Renal cortex interstitium (tissue), 11 donors: ENCODE results near the gene GNB2. TPM values are rescaled to one million over a fixed set of nuclear protein-coding genes. Genes with fewer than 3 reads are reported as not detected.
A peak's percentile ranks its signal among the peaks of the same experiment; 100 is the strongest.
"Not testable (repeated sequence)": the region's sequence is repeated elsewhere in the genome, so short reads cannot be mapped to it uniquely, and the experiment has no call there.

Experiments
- DNase-seq, 11 donors: peaks; one replicate each; pipeline ENCODE4 v3.0.0-alpha.2; 2013; ENCODE audit warnings: low read depth in 9 of 11, low spot score in 4 of 11; ENCODE audit errors: extremely low read depth in 1 of 11
- polyA plus RNA-seq, 3 donors: library from polyadenylated mRNA; unstranded; fragments of 120-200 nt; gene quantifications; one replicate each; pipeline ENCODE4 v1.2.1, GENCODE V29; 2013; ENCODE audit not compliant: insufficient read length in 3 of 3

The GNB2 gene
- polyA plus RNA-seq, 3 donors: 173 to 224 (median 197) TPM

- DNase-seq: no peak
Observed at GRCh38 chr7:100649826-100650565, 23.5 kb upstream of the GNB2 start.

- DNase-seq: no peak
Observed at GRCh38 chr7:100654908-100655831, 18.4 kb upstream of the GNB2 start.

GRCh38 chr7:100655908-100656674 lies 17.4 kb upstream of the GNB2 start, which contains the start of gene ACTL6B:
Gene ACTL6B (minus strand): TSS chr7:100656448. CDS start chr7:100656354, 94 bp downstream.
- DNase-seq: peak in 5 of 11 donors; percentile 28 to 52 (median 34)

GRCh38 chr7:100662194-100662776 lies 11.3 kb upstream of the GNB2 start:
- not testable (repeated sequence) for DNase-seq

GRCh38 chr7:100665168-100665726 lies 8.3 kb upstream of the GNB2 start:
- no peak for DNase-seq

GRCh38 chr7:100667331-100668068 lies 6.0 kb upstream of the GNB2 start:
- no peak for DNase-seq

- no peak for DNase-seq
Observed at GRCh38 chr7:100668069-100668449, 5.5 kb upstream of the GNB2 start.

- DNase-seq: not testable (repeated sequence)
Observed at GRCh38 chr7:100669106-100669505, 4.4 kb upstream of the GNB2 start.

- DNase-seq: no peak
Observed at GRCh38 chr7:100670074-100670473, 3.5 kb upstream of the GNB2 start.

- no peak for DNase-seq
Observed at GRCh38 chr7:100671353-100672327, 1.9 kb upstream of the GNB2 start.

GRCh38 chr7:100673942-100674410 lies 436 bp downstream of the GNB2 start:
- DNase-seq: no peak

GRCh38 chr7:100674411-100675104 lies 1.0 kb downstream of the GNB2 start:
- DNase-seq: no peak

- DNase-seq: no peak
Observed at GRCh38 chr7:100675105-100675451, 1.5 kb downstream of the GNB2 start.

GRCh38 chr7:100675581-100676350 lies 2.2 kb downstream of the GNB2 start:
- peak in 5 of 11 donors; percentile 55 to 67 (median 59) for DNase-seq

- DNase-seq: no peak
Observed at GRCh38 chr7:100676501-100677306, 3.2 kb downstream of the GNB2 start.
